OCI-LY7 (cell line): ENCODE measurements around the gene CST3.
"Not testable (repeated sequence)": the region's sequence is repeated elsewhere in the genome, so short reads cannot be mapped to it uniquely, and the experiment has no call there.

Experiments
- CTCF ChIP-seq: fragments of 200-600 bp; sonication (generic); conservative IDR thresholded peaks from 2 replicates; pipeline ENCODE4 v1.5.1; 2014; ENCODE audit warnings: mild to moderate bottlenecking, antibody characterized with exemption, low read length, moderate library complexity, mixed read lengths
- EZH2phosphoT487 ChIP-seq: fragments of 200-600 bp; sonication (generic); IDR thresholded peaks from 2 replicates; pipeline ENCODE4 v1.6.1; 2018; ENCODE audit warnings: low read depth, borderline replicate concordance, mild to moderate bottlenecking, mixed run types, antibody characterized with exemption, low read length, moderate library complexity, mixed read lengths

- not testable (repeated sequence) for TF ChIP-seq CTCF, EZH2phosphoT487
These were observed 2.0 kb downstream of the CST3 start for GRCh38 chr20:23635768-23636090.
